LNCAP (cell line): ENCODE data around the gene SSTR5.

Experiments used
- CTCF ChIP-seq: fragments of 450-650 bp; IDR thresholded peaks from 2 replicates; pipeline ENCODE4 v1.5.1; 2017; ENCODE audit warnings: mild to moderate bottlenecking

Gene SSTR5

DNA sequence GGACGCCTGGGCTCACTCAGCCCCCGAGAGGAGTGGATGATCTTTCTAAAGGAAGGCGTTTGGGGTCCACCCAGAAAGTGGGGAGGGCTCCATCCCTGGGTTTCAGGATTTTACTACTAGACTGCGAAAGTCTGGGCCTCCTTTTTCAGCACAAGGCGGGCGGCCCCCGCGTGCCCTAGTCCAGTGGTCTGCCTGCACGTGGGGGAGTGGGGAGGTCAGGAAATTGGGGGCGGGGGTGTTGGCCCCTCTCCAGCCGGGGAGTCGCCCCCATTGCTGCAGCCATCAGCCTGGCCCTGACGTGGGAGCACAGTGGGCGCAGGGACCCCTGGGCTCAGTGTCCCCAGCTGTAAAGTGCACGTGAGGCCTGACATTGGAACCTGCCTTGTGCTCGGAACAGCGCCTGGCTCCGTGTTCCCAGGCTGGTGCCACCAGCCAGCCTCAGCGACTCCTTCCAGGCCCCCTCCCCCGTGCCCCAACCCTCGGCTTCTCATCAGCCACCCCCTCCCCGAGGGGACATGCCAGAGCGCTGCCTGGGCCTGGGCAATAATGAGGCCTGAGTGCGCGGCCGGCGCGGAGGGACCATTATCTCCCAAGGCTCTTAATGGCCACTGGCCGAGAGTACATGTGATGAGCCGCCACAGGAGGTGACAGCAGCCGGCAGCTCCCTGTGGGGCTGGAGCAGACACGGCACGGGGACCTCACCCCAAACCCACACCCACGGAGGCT lies 25.9 kb downstream of the SSTR5 start:
- TF ChIP-seq CTCF, result no peak

- TF ChIP-seq CTCF, result no peak
Observed at GRCh38 chr16:1099189-1100083, 26.9 kb downstream of the SSTR5 start.

DNA sequence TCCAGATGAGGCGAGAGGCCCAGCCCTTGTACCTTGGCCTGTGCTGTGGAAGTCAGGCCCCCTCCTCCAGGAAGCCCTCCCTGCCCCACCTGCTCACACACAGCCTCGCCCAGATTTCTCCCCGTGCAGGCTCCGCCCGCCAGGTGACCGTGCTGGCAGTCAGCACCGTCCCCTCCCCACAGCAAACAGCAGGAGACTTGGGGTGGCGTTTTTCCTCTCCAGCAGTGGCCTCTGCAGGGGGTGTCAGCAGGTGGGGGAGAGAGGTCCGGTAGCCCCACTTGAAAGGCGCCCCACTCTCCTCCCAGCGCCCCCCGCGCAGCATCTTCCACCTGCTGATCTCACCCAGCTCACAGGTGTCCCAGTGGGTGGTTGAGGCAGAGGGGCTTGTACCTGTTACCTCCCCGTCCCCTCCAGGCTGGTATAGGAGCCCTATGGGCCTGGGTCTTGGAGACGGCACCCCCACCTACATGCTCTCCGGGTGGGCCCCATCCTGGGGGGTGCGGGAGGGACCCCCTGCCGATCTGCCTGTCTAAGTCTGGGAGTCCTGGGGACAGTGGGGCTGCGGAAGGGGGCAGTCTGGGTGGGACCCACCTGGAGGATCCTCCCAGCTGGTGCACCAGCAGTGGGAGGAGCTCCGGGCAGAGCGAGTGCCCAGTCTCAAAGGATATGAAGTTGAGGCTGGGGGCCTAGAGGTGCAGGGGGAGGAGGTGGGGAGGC lies 27.7 kb downstream of the SSTR5 start:
- TF ChIP-seq CTCF, result no peak

GRCh38 chr16:1101133-1101532 lies 28.6 kb downstream of the SSTR5 start:
- TF ChIP-seq CTCF, result no peak

- no peak for TF ChIP-seq CTCF
Observed at GRCh38 chr16:1101573-1102332, 29.2 kb downstream of the SSTR5 start.

GRCh38 chr16:1102333-1102700 lies 29.8 kb downstream of the SSTR5 start:
- TF ChIP-seq CTCF, result no peak
